Kidney (tissue), 14 donors: ENCODE data around the gene C16orf74. TPM values are rescaled to one million over a fixed set of nuclear protein-coding genes. Genes with fewer than 3 reads are reported as not detected.

Experiments used
- DNase-seq, 5 donors: peaks; one replicate each; pipeline ENCODE4 v3.0.0-alpha.2; 2013 to 2020
- FAIRE-seq: peaks from 2 replicates; lab custom pipeline; 2012; peaks lifted over from hg19 to GRCh38; lab: Jason Lieb, UNC
- H3K27ac ChIP-seq, 2 donors: one replicate each; pipeline ENCODE4 v1.7.0; 2013; ENCODE audit warnings: low read depth in 2 of 2, low read length in 2 of 2, inconsistent platforms in 1 of 2
- H3K27me3 ChIP-seq: one replicate; pipeline ENCODE4 v1.7.1; 2013; ENCODE audit warnings: low read length, inconsistent platforms; ENCODE audit not compliant: control insufficient read depth, insufficient read depth
- H3K36me3 ChIP-seq, 3 donors: one replicate each; pipeline versions ENCODE4 v1.7.0 to v1.7.1; 2013; ENCODE audit warnings: low read length in 3 of 3, control low read depth in 1 of 3, inconsistent platforms in 1 of 3; ENCODE audit not compliant: insufficient read depth in 3 of 3, control insufficient read depth in 2 of 3
- H3K4me1 ChIP-seq, 3 donors: one replicate each; pipeline versions ENCODE4 v1.7.0 to v1.7.1; 2013; ENCODE audit warnings: low read length in 3 of 3, inconsistent platforms in 1 of 3, low read depth in 1 of 3; ENCODE audit not compliant: control insufficient read depth in 2 of 3, insufficient read depth in 2 of 3
- H3K4me3 ChIP-seq, 3 donors: one replicate each; pipeline versions ENCODE4 v1.7.0 to v1.8.1; 2013; ENCODE audit warnings: low read length in 3 of 3, control low read depth in 1 of 3, inconsistent platforms in 1 of 3
- H3K9ac ChIP-seq, 3 donors: one replicate each; pipeline versions ENCODE4 v1.7.0 to v1.7.1; 2013; ENCODE audit warnings: low read length in 3 of 3, control low read depth in 1 of 3, inconsistent platforms in 1 of 3
- H3K9me3 ChIP-seq, 3 donors: one replicate each; pipeline versions ENCODE4 v1.7.0 to v1.7.1; 2013; ENCODE audit warnings: low read length in 3 of 3, control low read depth in 1 of 3, inconsistent platforms in 1 of 3; ENCODE audit not compliant: control insufficient read depth in 2 of 3, insufficient read depth in 1 of 3
- intact Hi-C: fragments of 100-400 bp; cut with DNase I; formaldehyde crosslinking; loops from one replicate; pipeline ENCODE4 v1.11.1; 2022
- polyA plus RNA-seq: library from polyadenylated mRNA; stranded (reverse); fragments of 350-450 nt; fragmentation: Illumina TruSeq; extraction: RNeasy Lipid Tissue Mini Kit (QIAGEN cat#74804); gene quantifications from one replicate; pipeline ENCODE4 v1.2.3, GENCODE V29; 2014; ENCODE audit warnings: low read depth, low replicate concordance; ENCODE audit not compliant: insufficient read depth
- total RNA-seq: library from RNA; stranded (reverse); fragmentation: NEBNext Ultra II Directional; extraction: Animal tissue kit (Norgen Biotek cat#: 25700); gene quantifications from one replicate; pipeline ENCODE4 v1.2.1, GENCODE V29; 2021
- TF ChIP-seq, protein P1 (sequence below): IDR thresholded peaks from 3 replicates; pipeline ENCODE4 v1.5.1; 2012; ENCODE audit warnings: mild to moderate bottlenecking, moderate library complexity, borderline replicate concordance; ENCODE audit not compliant: insufficient read depth; ENCODE audit errors: extremely low read depth
- donor health status: control.
- donor health status: control.
- donor health status: control.
- donor health status: control.
- donor health status: control.
- donor health status: DM: yes; HTN: yes; CAD: no.
- donor health status: Normal renal cell carcinoma (clear cell type).

Gene C16orf74
- total and polyA plus RNA-seq, 2 donors from 2014 or later, result 3.5 to 4.6 TPM

DNA sequence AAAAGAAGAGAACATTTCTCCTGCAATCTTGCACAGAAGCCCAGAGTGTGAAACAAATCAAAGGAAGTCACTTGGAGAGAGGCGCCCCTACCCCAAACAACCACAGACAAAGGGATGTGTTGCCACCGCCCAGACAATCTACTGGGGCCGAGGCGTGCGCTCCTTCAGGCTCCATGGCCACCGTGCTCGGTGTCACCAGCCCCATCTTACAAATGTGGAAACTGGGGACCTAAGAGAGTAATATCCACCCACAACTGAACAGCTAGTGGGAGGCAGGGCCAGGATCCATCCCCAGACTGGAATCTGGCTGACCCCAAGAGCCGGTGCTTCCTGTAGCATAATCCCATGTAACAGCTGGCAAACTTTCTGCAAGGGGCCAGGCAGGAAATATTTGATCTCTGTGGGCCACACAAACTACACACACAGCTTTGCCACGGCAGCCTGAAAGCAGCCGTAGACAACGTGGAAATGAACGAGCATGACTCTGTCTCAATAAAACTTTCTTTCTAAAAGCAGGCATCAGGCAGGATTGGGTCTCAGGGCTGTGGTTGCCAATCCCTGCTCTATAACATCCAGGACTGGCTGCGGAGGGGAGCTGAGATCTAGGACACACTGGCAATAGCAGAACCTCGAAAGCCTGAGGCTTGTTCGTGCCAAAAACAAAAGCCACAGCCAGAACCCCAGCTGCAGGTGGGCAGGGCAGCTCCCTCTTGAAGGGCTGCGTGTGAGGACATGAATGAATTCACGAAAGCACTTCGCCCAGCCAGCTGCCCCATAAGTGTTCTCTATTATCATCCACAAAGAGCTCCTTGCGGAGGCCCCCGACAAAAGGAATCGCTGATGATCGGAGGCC is 35.5 kb downstream of the C16orf74 start:
- intact Hi-C loops, result no loop called here
- Histone ChIP-seq H3K4me3 (no peak overlapping the region), H3K9ac (no peak overlapping the region), H3K36me3 (no peaks in the 10 kb centered on the region), H3K4me1 (peaks cover 0 to 11% (median 5%) of the 10 kb centered on the region in 3 donors), H3K27ac (no peak overlapping the region), H3K27me3 (no peaks in the 10 kb centered on the region), H3K9me3 (peaks cover 0 to 8% (median 0%) of the 10 kb centered on the region in 3 donors)
- TF ChIP-seq, protein P1, sequence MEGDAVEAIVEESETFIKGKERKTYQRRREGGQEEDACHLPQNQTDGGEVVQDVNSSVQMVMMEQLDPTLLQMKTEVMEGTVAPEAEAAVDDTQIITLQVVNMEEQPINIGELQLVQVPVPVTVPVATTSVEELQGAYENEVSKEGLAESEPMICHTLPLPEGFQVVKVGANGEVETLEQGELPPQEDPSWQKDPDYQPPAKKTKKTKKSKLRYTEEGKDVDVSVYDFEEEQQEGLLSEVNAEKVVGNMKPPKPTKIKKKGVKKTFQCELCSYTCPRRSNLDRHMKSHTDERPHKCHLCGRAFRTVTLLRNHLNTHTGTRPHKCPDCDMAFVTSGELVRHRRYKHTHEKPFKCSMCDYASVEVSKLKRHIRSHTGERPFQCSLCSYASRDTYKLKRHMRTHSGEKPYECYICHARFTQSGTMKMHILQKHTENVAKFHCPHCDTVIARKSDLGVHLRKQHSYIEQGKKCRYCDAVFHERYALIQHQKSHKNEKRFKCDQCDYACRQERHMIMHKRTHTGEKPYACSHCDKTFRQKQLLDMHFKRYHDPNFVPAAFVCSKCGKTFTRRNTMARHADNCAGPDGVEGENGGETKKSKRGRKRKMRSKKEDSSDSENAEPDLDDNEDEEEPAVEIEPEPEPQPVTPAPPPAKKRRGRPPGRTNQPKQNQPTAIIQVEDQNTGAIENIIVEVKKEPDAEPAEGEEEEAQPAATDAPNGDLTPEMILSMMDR, result no peak
- no peak for FAIRE-seq
- peak in 2 of 5 donors; percentile 13 to 66 for DNase-seq

DNA sequence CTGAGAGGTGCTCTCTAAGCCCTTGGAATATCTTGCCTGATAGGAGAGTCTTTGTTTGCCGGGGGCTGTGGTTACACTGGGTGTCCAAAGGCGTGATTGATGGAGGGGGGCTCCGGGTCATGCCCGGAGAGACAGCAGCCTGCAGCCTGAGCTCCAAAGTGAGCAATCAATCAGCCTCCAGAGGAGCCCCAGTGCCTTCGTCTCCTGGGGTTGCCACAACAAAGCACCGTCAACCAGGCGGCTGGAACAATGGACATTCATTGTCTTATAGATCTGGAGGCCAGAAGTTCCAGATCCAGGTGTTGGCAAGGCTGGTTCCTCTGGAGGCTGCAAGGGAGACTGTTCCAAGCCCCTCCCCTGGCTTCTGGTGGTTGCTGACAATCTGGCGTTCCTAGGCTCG is 38.1 kb downstream of the C16orf74 start:
- H3K4me3 ChIP-seq, result no peak overlapping the region
- FAIRE-seq (no peak), DNase-seq (peak in 1 of 5 donors; percentile 42)
- no peaks in the 10 kb centered on the region for H3K27me3 ChIP-seq
- no peak overlapping the region for H3K27ac ChIP-seq
- no peak overlapping the region for H3K9ac ChIP-seq
- H3K4me1 ChIP-seq, result peaks cover 0 to 8% (median 5%) of the 10 kb centered on the region in 3 donors
- TF ChIP-seq, protein P1, result no peak
- no peaks in the 10 kb centered on the region for H3K36me3 ChIP-seq
- peaks cover 0 to 8% (median 0%) of the 10 kb centered on the region in 3 donors for H3K9me3 ChIP-seq
- intact Hi-C loops, result no loop called here

DNA sequence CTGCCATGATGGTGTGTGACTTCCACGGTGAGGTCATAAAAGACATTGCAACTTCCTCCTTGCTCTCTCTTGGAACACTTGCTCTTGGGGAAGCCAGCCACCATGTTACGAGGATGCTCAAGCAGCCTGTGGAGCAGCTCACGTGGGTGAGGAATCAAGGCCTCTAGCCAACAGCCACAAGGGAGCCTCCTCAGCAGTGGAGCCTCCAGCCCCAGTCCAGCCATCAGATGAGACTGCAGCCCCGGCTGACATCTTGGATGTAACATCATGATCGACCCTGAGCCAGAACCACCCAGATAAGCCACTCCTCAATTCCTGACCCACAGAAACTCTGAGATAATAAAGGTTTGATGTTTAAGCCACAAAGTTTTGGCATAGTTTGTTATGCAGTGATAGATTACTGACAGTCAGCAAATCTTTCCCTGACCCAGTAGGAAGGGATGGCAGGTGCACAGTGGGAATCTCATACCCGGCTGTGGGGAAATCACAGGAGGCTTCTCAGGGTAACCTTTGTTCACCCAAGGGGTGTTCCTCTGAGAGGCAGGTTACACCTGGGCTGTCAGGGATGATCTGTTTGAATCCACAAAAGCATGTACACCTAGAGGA is 38.8 kb downstream of the C16orf74 start:
- H3K4me1 ChIP-seq, result peaks cover 0 to 5% (median 5%) of the 10 kb centered on the region in 3 donors
- no peak overlapping the region for H3K4me3 ChIP-seq
- H3K9ac ChIP-seq, result no peak overlapping the region
- H3K27ac ChIP-seq, result no peak overlapping the region
- no peaks in the 10 kb centered on the region for H3K27me3 ChIP-seq
- H3K36me3 ChIP-seq, result no peaks in the 10 kb centered on the region
- intact Hi-C loops, result no loop called here
- FAIRE-seq (no peak), DNase-seq (no peak)
- TF ChIP-seq, protein P1, result no peak
- peaks cover 0 to 8% (median 0%) of the 10 kb centered on the region in 3 donors for H3K9me3 ChIP-seq
